ENCODE results near the gene ALOX12. TPM values are rescaled to one million over a fixed set of nuclear protein-coding genes. Genes with fewer than 3 reads are reported as not detected.

The ALOX12 gene
- total RNA-seq, 1 donor from 2014 or later, result not detected

DNA sequence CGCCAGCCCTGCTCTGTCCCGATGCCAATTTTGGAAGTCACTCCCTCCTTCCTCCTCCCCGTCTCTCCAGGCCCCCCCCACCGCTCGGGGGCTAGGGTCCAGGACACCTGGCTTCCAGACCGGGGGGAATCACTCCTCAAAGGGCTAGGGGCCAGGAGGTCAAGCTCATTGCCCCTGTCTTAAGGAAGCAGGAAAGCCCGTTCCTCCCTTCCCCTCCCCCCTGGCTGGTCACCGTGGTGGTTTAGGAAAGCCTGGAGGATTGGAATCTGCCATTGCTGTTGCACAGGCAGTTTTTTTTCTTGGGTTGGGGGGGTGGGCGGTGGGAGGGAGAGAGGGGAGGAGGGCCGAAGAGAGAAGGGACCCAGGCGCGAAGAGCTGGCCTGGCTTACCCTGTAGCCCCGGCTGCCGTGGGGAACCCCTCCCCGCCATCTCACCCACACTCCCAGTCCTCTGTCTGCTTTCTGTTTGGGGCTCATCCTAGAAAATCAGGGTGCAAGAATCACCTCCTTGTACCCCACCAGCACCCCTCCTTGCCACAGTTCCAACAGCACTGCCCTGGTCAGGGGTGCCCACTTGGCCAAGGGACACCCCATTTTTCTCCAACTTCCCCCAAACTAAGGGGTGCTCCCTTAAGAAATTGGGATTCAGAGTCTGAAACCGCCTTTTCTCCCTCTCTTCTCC lies 24.1 kb downstream of the ALOX12 start:
- Mint-ChIP-seq H3K36me3 (ENCODE audit: low read depth) (peaks cover 22% of the 10 kb centered on the region), H3K9me3 (no peaks in the 10 kb centered on the region), H3K4me3 (ENCODE audit: low read depth) (no peak overlapping the region), H3K27me3 (ENCODE audit: low read depth) (no peaks in the 10 kb centered on the region), H3K4me1 (ENCODE audit: low read depth) (peaks cover 67% of the 10 kb centered on the region), H3K27ac (no peak overlapping the region)
- intact Hi-C loops (cut with micrococcal nuclease), result no loop called here
- no peak for DNase-seq (ENCODE audit: low spot score)

DNA sequence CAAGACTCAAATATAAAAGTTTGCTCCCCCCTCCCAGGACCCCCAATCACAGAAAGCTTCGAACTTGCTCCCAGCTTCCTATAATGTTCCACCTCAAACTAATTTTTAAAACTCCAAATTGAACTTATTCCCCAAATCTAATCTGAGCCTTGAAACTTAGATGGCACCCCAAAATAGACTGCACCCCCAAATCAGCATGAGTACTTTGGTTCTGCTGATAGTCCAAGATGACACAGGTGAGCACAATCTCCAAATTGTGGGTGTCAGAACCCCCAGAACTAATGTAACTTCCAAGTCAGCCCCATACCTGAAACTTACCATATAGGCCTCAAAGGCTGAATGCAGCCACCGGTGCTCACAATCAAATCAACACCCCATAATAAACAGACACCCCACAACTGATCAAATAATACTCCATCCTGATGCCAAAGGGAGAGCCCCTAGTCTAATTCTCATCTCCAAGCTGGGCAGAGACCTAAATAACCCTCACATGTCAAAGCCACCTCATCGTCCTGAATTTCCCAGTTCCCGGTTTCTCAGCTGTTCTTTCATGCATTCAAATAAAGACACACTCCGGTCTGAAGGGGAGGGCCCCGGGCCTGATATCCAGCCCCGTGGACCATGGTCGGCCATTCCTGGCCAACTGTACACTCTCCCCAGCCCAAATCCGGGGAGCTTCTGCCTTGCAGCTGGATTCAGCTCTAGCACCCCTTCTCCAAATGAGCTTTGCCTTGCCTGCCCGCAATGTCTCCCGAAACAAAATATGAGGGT lies 25.2 kb downstream of the ALOX12 start:
- intact Hi-C loops (cut with micrococcal nuclease), result no loop called here
- no peak overlapping the region for H3K27ac Mint-ChIP-seq
- peaks cover 57% of the 10 kb centered on the region for H3K4me1 Mint-ChIP-seq (ENCODE audit: low read depth)

DNA sequence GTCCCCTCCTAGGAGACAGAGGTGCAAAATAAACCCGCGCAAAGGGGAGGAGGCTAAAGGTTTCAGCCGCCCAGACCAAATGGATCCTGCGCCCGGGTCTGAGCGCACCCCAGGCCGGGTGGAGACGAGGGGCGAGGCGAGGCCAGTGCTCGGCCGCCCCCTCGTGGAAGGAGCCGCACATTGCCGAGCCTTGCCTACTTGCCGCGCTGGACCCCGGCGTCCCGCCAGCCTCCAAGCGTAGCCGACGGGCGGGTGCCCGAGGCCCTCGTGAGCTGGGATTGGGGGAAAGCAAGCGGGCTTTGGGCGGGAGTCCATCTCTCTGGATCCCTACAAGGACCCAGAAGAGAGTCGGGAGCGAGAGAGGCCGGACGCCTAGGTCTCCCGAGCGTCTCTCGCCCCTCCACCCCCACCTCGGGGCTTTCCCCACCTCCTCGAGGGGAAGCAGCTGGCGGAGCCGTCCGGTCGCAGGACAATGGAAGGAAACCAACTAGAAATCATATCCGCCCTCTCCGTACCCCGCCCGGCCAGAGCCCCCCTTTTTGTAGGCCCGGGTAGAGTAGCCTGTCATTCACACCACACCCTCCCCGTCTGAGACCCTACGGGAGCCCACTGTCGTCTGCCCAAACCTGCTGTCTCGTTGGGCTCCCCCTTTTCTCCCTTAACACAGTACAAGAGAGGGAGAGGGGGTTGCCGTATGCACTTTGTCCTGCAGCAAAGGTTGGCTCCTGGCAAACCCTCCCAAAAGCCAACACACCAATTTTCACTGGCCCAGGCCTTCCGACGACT lies 26.3 kb downstream of the ALOX12 start:
- Mint-ChIP-seq H3K9me3 (no peaks in the 10 kb centered on the region), H3K4me1 (ENCODE audit: low read depth) (peaks cover 47% of the 10 kb centered on the region)
- intact Hi-C loops (cut with micrococcal nuclease), result no loop called here

More for the DNA sequence above, 25.2 kb downstream of the ALOX12 start:
- Mint-ChIP-seq H3K9me3 (no peaks in the 10 kb centered on the region), H3K27me3 (ENCODE audit: low read depth) (no peaks in the 10 kb centered on the region), H3K36me3 (ENCODE audit: low read depth) (peaks cover 17% of the 10 kb centered on the region), H3K4me3 (ENCODE audit: low read depth) (no peak overlapping the region)
- no peak for DNase-seq (ENCODE audit: low spot score)

DNA sequence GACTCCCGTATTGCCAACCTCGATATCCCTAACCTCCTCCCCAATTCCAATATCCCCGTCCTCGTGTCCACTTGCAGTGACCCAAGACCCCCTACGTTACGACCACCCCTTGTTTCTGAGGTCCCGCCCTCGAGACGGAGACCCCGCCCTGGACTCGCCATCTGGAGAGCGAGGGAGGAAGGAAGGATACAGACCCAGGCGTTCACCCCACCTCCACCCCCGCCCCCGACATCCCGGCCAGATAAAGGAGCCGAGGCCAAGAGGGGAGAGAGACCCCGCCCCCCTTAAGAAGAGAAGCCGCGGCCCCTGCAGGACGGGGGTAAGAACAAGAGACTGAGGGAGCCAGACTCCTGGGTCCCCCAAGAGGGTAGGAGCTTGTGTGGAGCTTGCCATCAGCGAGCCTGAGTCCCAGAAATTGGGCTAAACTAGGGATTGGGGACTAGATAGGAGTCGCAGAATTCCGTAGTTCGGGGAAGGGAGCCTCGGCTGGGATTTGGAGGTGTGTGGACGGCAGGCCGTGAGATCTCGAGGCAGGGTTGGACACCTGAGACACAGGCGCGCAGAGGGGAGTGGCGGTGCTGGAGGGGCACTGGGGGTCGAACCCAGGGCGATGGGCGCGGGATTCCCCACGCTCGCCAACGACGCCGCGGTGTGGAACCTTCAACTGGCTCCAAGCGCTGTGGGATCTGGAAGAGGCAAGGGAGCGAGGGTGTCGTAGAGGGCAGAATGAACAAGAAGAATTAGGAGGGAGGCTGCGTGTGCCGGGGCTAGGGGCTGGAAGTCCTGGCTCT lies 27.1 kb downstream of the ALOX12 start, which contains the start of gene BCL6B:
Gene BCL6B (plus strand): TSS at position 270 of the 791 bp plus-strand sequence. CDS start 622 bp downstream, outside the sequence.
- Mint-ChIP-seq H3K4me1 (ENCODE audit: low read depth) (peaks cover 39% of the 10 kb centered on the region), H3K27me3 (ENCODE audit: low read depth) (no peaks in the 10 kb centered on the region)
- intact Hi-C loops (cut with micrococcal nuclease), result loop anchor here (1.0 kb wide), 1 partner anchor 8 kb away; no protein-coding TSS in a partner anchor

More for the DNA sequence above, 26.3 kb downstream of the ALOX12 start:
- DNase-seq (ENCODE audit: low spot score), result peak; percentile 77
- peaks cover 6% of the 10 kb centered on the region for H3K36me3 Mint-ChIP-seq (ENCODE audit: low read depth)
- H3K4me3 Mint-ChIP-seq (ENCODE audit: low read depth), result peak overlapping the region; percentile 65
- peak overlapping the region; percentile 65 for H3K27ac Mint-ChIP-seq
- no peaks in the 10 kb centered on the region for H3K27me3 Mint-ChIP-seq (ENCODE audit: low read depth)

DNA sequence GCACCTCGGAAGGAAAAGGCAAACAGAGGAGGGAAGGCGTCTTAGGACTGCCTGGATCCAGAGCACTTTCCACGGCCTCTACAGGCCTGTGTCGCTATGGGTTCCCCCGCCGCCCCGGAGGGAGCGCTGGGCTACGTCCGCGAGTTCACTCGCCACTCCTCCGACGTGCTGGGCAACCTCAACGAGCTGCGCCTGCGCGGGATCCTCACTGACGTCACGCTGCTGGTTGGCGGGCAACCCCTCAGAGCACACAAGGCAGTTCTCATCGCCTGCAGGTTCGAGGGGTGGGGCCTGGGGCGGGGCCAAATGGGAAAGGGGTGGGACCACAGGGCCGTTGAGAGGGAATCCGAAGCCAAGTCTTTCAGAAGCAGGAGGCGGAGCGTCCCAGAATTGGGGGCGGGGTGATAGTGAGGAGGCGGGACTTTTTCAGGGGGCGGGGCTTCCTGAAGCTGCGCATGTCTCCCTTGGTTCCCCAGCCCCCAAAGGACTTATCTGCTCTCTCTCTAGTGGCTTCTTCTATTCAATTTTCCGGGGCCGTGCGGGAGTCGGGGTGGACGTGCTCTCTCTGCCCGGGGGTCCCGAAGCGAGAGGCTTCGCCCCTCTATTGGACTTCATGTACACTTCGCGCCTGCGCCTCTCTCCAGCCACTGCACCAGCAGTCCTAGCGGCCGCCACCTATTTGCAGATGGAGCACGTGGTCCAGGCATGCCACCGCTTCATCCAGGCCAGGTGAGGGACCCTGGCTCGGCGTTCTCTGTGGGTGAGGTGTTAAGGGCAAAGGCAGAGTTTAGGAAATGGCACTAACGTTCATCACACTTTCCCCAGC lies 27.9 kb downstream of the ALOX12 start:
- H3K36me3 Mint-ChIP-seq (ENCODE audit: low read depth), result no peaks in the 10 kb centered on the region
- peak overlapping the region; percentile 65 for H3K27ac Mint-ChIP-seq
- H3K9me3 Mint-ChIP-seq, result no peaks in the 10 kb centered on the region
- intact Hi-C loops (cut with micrococcal nuclease), result loop anchor here (1.0 kb wide), 1 partner anchor 8 kb away; no protein-coding TSS in a partner anchor
- H3K4me1 Mint-ChIP-seq (ENCODE audit: low read depth), result peaks cover 35% of the 10 kb centered on the region
- DNase-seq (ENCODE audit: low spot score), result peak; percentile 93
- peak overlapping the region; percentile 65 for H3K4me3 Mint-ChIP-seq (ENCODE audit: low read depth)
- H3K27me3 Mint-ChIP-seq (ENCODE audit: low read depth), result no peaks in the 10 kb centered on the region

More for the DNA sequence above, 27.1 kb downstream of the ALOX12 start, which contains the start of gene BCL6B:
- no peaks in the 10 kb centered on the region for H3K36me3 Mint-ChIP-seq (ENCODE audit: low read depth)
- H3K9me3 Mint-ChIP-seq, result no peaks in the 10 kb centered on the region
- H3K4me3 Mint-ChIP-seq (ENCODE audit: low read depth), result peak within 1 kb of the TSS; percentile 65
- peak within 1 kb of the TSS; percentile 65 for H3K27ac Mint-ChIP-seq
- no peak for DNase-seq (ENCODE audit: low spot score)

DNA sequence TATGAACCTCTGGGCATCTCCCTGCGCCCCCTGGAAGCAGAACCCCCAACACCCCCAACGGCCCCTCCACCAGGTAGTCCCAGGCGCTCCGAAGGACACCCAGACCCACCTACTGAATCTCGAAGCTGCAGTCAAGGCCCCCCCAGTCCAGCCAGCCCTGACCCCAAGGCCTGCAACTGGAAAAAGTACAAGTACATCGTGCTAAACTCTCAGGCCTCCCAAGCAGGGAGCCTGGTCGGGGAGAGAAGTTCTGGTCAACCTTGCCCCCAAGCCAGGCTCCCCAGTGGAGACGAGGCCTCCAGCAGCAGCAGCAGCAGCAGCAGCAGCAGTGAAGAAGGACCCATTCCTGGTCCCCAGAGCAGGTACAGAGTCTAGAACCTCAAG lies 28.5 kb downstream of the ALOX12 start:
- peaks cover 40% of the 10 kb centered on the region for H3K4me1 Mint-ChIP-seq (ENCODE audit: low read depth)
- intact Hi-C loops (cut with micrococcal nuclease), result no loop called here

DNA sequence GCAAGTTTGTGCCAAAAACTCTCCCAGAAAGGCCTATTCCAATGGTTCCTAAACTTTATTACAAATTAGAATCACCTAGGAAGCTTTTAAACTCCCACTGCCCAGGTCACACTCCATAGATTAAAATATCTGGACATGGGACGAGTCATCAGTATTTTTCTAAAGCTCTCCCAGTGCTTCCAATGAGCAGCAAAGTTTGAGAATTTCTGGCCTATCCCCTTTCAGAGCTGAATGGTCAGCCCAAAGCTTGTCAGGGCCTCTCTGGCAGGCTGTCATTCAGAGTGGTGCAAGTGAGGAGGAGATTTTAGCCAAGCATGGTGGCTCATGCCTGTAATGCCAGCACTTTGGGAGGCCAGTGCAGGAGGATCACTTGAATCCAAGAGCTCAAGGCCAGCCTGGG lies 29.4 kb downstream of the ALOX12 start:
- no peak for DNase-seq (ENCODE audit: low spot score)
- intact Hi-C loops (cut with micrococcal nuclease), result no loop called here
- peaks cover 11% of the 10 kb centered on the region for H3K36me3 Mint-ChIP-seq (ENCODE audit: low read depth)
- peaks cover 3% of the 10 kb centered on the region for H3K9me3 Mint-ChIP-seq
- H3K27me3 Mint-ChIP-seq (ENCODE audit: low read depth), result no peaks in the 10 kb centered on the region
- no peak overlapping the region for H3K4me3 Mint-ChIP-seq (ENCODE audit: low read depth)
- H3K27ac Mint-ChIP-seq, result no peak overlapping the region
- H3K4me1 Mint-ChIP-seq (ENCODE audit: low read depth), result peaks cover 47% of the 10 kb centered on the region

More for the DNA sequence above, 28.5 kb downstream of the ALOX12 start:
- no peak for DNase-seq (ENCODE audit: low spot score)
- Mint-ChIP-seq H3K4me3 (ENCODE audit: low read depth) (no peak overlapping the region), H3K27me3 (ENCODE audit: low read depth) (no peaks in the 10 kb centered on the region), H3K9me3 (peaks cover 3% of the 10 kb centered on the region), H3K36me3 (ENCODE audit: low read depth) (peaks cover 4% of the 10 kb centered on the region), H3K27ac (no peak overlapping the region)

DNA sequence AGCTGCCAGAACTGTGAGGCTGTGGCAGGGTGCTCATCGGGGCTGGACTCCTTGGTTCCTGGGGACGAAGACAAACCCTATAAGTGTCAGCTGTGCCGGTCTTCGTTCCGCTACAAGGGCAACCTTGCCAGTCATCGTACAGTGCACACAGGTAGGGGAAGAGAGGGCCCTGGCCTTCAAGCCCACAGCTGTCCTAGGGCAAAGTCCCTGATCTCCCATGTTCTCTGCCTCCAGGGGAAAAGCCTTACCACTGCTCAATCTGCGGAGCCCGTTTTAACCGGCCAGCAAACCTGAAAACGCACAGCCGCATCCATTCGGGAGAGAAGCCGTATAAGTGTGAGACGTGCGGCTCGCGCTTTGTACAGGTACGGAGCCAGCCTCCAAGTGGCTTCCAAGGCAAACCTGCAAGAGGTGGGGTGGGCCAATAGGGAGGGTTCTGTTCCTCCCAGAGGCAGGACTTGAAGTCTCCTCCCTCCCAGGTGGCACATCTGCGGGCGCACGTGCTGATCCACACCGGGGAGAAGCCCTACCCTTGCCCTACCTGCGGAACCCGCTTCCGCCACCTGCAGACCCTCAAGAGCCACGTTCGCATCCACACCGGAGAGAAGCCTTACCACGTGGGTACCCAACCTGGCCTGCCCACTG lies 30.7 kb downstream of the ALOX12 start:
- no peak for DNase-seq (ENCODE audit: low spot score)
- peak overlapping the region; percentile 28 for H3K27ac Mint-ChIP-seq
- intact Hi-C loops (cut with micrococcal nuclease), result loop anchor here (1.0 kb wide), 1 partner anchor 9 kb away; no protein-coding TSS in a partner anchor
- H3K27me3 Mint-ChIP-seq (ENCODE audit: low read depth), result no peaks in the 10 kb centered on the region
- peaks cover 12% of the 10 kb centered on the region for H3K36me3 Mint-ChIP-seq (ENCODE audit: low read depth)
- H3K4me1 Mint-ChIP-seq (ENCODE audit: low read depth), result peaks cover 41% of the 10 kb centered on the region
- peaks cover 3% of the 10 kb centered on the region for H3K9me3 Mint-ChIP-seq
- no peak overlapping the region for H3K4me3 Mint-ChIP-seq (ENCODE audit: low read depth)

DNA sequence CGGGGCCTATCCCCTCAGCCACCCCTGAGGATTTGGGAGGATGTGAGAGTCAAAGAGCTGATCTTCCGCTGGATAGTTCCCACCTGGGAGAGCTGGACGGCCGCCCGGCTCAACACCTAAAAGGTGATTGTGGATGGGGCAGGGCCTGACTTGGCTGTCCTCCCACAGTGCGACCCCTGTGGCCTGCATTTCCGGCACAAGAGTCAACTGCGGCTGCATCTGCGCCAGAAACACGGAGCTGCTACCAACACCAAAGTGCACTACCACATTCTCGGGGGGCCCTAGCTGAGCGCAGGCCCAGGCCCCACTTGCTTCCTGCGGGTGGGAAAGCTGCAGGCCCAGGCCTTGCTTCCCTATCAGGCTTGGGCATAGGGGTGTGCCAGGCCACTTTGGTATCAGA lies 31.5 kb downstream of the ALOX12 start:
- Mint-ChIP-seq H3K27ac (no peak overlapping the region), H3K4me3 (ENCODE audit: low read depth) (no peak overlapping the region), H3K4me1 (ENCODE audit: low read depth) (peaks cover 40% of the 10 kb centered on the region), H3K9me3 (peaks cover 3% of the 10 kb centered on the region), H3K36me3 (ENCODE audit: low read depth) (peaks cover 12% of the 10 kb centered on the region), H3K27me3 (ENCODE audit: low read depth) (no peaks in the 10 kb centered on the region)
- DNase-seq (ENCODE audit: low spot score), result no peak
- intact Hi-C loops (cut with micrococcal nuclease), result no loop called here

DNA sequence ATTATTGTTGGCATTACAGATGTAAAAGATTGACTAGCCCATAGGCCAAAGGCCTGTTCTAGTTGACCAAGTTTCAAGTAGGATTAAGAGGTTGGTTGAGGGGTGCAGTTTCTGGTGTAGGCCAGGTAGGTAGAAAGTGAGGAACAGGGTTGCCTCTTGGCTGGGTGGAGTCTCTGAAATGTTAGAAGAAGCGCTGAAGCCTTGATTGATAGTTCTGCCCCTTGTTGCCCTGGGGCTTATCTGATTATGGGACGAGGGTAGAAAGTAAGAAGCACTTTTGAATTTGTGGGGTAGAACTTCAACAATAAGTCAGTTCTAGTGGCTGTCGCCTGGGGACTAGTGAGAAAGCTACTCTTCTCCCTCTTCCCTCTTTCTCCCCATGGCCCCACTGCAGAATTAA lies 33.2 kb downstream of the ALOX12 start:
- Mint-ChIP-seq H3K27ac (peak overlapping the region; percentile 86), H3K27me3 (ENCODE audit: low read depth) (no peaks in the 10 kb centered on the region), H3K4me3 (ENCODE audit: low read depth) (no peak overlapping the region), H3K4me1 (ENCODE audit: low read depth) (peaks cover 34% of the 10 kb centered on the region), H3K9me3 (peaks cover 3% of the 10 kb centered on the region), H3K36me3 (ENCODE audit: low read depth) (peaks cover 13% of the 10 kb centered on the region)
- no peak for DNase-seq (ENCODE audit: low spot score)
- intact Hi-C loops (cut with micrococcal nuclease), result no loop called here

DNA sequence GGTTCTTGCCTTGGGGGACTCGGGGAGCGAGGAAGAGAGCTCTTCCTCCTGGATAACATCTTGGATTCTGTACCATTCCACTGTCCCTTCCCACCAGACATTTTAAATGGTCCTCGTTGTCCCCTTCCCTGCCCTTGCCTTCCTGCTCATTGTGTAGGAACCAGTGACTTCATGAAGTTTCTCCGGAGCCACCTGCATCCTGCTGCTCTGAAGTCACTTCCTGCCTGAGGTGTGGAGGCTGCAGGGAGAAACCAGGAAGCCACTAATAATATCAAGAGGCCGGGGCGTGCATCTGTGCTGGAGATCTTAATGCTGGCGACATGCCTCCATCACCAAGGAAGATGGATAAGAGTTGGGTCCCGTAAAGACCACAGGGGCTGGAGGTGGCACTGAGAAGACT lies 33.8 kb downstream of the ALOX12 start:
- Mint-ChIP-seq H3K9me3 (peaks cover 3% of the 10 kb centered on the region), H3K4me3 (ENCODE audit: low read depth) (peak overlapping the region; percentile 61), H3K4me1 (ENCODE audit: low read depth) (peaks cover 38% of the 10 kb centered on the region), H3K27ac (peak overlapping the region; percentile 86), H3K27me3 (ENCODE audit: low read depth) (no peaks in the 10 kb centered on the region), H3K36me3 (ENCODE audit: low read depth) (peaks cover 15% of the 10 kb centered on the region)
- intact Hi-C loops (cut with micrococcal nuclease), result no loop called here
- peak; percentile 31 for DNase-seq (ENCODE audit: low spot score)

All from activated T-helper 2 cell treated with anti-CD3 and anti-CD28 coated beads, Interferon-gamma antibody, Interleukin-2, Interleukin-4, amounts not matched to agents 10 μg/mL and 5 μg/mL and 100 μg/mL, durations not matched to agents 14 hours and 24 hours and 36 hours (primary cell).